ENCODE data around the gene ALX3.
"Not testable (repeated sequence)": the region's sequence is repeated elsewhere in the genome, so short reads cannot be mapped to it uniquely, and the experiment has no call there.

ALX3 gene

GRCh38 chr1:110082477-110082876 lies 12.0 kb upstream of the ALX3 start:
- no peak for TF ChIP-seq CTCF (conservative IDR thresholded peaks at IDR 0.05)
- no peak overlapping the region for H3K27ac ChIP-seq

GRCh38 chr1:110081061-110081460 lies 10.6 kb upstream of the ALX3 start:
- no peak overlapping the region for H3K27ac ChIP-seq
- TF ChIP-seq CTCF (conservative IDR thresholded peaks at IDR 0.05), result no peak

- not testable (repeated sequence) for H3K27ac ChIP-seq
Observed at GRCh38 chr1:110079995-110080394, 9.5 kb upstream of the ALX3 start.

- no peak for TF ChIP-seq CTCF (conservative IDR thresholded peaks at IDR 0.05)
Observed at GRCh38 chr1:110076789-110077500, 6.5 kb upstream of the ALX3 start.

GRCh38 chr1:110074166-110074565 lies 3.7 kb upstream of the ALX3 start:
- TF ChIP-seq CTCF (conservative IDR thresholded peaks at IDR 0.05), result no peak
- H3K27ac ChIP-seq, result no peak overlapping the region

More at GRCh38 chr1:110076789-110077500, 6.5 kb upstream of the ALX3 start:
- H3K27ac ChIP-seq, result no peak overlapping the region

- no peak overlapping the region for H3K27ac ChIP-seq
- TF ChIP-seq CTCF (conservative IDR thresholded peaks at IDR 0.05), result no peak
Observed at GRCh38 chr1:110070282-110070669, 196 bp downstream of the ALX3 start.

GRCh38 chr1:110069404-110070281 lies 829 bp downstream of the ALX3 start:
- no peak for TF ChIP-seq CTCF (conservative IDR thresholded peaks at IDR 0.05)

More at GRCh38 chr1:110069404-110070281, 829 bp downstream of the ALX3 start:
- H3K27ac ChIP-seq, result no peak overlapping the region

All from VCaP (cell line).